Right renal cortex interstitium (tissue), 3 donors: ENCODE measurements around the gene INSM2. TPM values are rescaled to one million over a fixed set of nuclear protein-coding genes. Genes with fewer than 3 reads are reported as not detected.
A peak's percentile ranks its signal among the peaks of the same experiment; 100 is the strongest.

Experiments used
- DNase-seq, 3 donors: peaks; one replicate each; pipeline ENCODE4 v3.0.0-alpha.2; 2013; ENCODE audit warnings: low read depth in 3 of 3, low spot score in 2 of 3
- polyA plus RNA-seq, 3 donors: library from polyadenylated mRNA; unstranded; fragments of 120-200 nt; gene quantifications; one replicate each; pipeline ENCODE4 v1.2.1, GENCODE V29; 2013; ENCODE audit not compliant: insufficient read length in 3 of 3

Gene INSM2
- polyA plus RNA-seq, 3 donors: not detected

- no peak for DNase-seq
Observed at GRCh38 chr14:35543006-35543405, 9.0 kb downstream of the INSM2 start.

DNA sequence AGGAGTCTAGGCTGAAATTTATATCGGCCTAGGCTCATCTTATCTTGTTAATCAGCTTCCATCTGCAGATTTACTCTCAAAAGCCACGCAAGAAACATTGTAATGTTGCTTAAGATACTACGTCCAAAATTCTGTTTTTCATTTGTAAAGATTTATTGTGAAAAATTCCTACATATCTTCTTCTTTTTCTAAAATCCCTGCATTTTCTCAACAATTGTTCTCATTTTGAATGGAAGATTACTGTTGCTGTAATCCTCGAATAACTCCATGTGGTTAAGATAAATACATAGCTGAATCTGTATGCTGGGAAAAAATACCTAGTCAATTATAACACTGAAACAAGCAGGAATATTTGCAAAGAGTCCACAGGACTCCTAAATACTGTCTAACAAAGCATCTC lies 15.6 kb downstream of the INSM2 start:
- no peak for DNase-seq

DNA sequence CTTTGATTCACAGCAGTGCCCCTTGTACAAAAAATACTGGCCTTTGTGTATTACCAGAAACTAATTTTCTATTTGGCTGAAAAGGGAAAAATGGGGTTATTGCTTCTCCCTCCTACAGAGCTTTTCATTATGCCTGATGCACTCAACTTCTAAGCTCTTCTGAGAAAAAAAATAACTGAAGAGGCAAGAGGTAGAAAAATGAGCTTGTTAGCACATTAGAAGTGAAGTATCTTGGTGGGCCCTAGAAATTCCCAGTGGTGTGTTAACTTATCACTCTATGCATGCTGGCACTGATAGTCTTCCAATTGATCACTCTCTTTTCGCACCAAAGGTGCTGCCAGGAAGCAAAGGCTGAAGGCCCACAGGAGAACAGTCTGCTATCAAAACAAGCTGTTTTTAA lies 17.1 kb downstream of the INSM2 start:
- no peak for DNase-seq

DNA sequence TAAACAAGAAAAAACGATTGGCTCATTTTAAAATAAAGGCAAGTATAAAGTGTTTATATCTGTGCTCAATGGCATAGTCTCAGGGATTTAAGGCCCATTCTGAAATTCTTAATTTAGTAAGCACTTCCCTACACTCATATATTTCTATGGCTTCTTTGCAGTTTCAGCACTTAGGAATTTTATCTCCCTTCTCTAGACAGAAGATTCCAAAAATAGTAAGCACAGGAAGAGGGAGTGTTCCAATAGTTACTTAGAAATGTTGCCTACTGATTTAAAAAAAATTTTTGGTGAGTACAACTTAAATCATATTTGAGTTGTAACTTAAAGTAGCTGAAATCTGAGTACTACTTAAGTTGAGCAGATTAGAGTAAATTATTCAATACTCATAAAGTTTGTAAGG lies 19.8 kb downstream of the INSM2 start:
- no peak for DNase-seq

GRCh38 chr14:35556548-35556947 lies 22.6 kb downstream of the INSM2 start:
- DNase-seq: no peak

DNA sequence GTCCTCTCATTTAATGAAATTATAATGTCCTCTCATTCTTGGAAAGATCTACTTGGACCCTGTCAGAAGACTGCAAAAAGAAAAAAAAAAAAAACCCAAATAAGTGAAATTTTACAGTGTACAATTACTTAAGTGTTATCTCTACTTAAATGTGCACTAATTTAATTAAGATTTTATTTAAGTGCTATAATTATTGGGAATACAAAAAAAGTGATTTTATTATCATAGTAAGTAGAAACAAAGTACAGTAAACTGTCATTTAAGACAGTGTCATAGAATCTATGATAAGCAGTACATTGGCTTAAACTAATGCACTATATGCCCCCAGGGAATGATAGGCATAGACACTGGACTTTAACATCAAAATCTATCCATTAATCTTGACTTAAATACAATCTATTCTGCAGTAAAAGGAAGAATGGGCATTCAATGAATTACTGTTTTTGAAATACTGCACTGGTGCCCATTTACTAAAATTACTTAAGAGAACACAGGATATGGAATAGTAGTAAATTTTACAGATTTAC lies 23.3 kb downstream of the INSM2 start:
- DNase-seq: no peak

GRCh38 chr14:35558680-35559079 lies 24.7 kb downstream of the INSM2 start:
- DNase-seq: no peak

DNA sequence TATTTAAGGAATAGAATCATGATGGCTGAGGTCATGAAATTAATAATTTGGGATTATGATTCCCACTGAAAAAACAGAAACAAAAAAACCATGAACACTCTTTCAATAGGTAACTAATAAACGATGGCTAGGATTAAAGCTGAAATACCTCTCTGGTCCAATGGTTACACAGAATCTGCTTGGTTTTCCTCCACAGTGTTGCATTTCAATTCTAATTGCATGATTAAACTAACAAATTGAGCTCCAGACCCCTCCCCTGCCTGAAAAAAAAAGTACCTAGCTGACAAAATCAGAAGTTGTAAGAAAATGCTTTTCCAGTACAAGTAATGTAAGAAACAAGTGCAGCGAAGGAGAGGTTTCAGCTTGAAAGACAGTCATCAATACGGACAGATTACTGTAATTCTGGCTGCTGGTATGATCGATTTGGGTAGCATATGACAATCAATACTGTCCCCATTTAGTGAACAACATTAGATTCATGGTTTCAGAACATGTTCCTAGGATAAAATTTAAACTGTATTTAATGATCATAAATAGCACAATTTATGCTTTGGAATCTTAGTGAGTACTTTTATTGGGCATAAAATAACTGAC lies 32.0 kb downstream of the INSM2 start:
- DNase-seq: peak; percentile 1 to 18 (median 5)

- no peak for DNase-seq
Observed at GRCh38 chr14:35571598-35571997, 37.6 kb downstream of the INSM2 start.

DNA sequence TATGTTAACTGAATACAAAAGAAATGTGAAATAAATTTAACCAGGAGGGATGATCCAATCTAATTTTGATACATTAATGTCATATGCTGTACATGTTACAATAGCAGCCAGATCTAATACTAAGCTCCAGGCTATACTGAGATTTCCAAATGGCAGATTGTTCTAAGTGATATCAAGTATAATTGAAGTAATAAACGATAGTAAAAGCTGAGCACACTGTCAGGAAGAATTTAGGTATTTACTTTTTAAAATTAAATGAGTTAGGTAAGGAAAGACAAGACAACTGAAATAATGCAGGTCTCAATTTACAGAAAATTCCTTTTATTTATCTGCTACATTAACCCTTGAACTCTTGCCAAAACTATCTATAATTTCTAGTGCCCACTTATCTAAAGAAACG lies 39.9 kb downstream of the INSM2 start:
- no peak for DNase-seq

GRCh38 chr14:35576260-35576659 lies 42.3 kb downstream of the INSM2 start:
- DNase-seq: no peak

GRCh38 chr14:35576856-35577255 lies 42.9 kb downstream of the INSM2 start:
- no peak for DNase-seq

GRCh38 chr14:35578135-35578534 lies 44.2 kb downstream of the INSM2 start:
- DNase-seq: no peak

GRCh38 chr14:35578639-35579038 lies 44.7 kb downstream of the INSM2 start:
- no peak for DNase-seq

Other genes starting within 250 kb of the INSM2 start
- 100 to 1,000 TPM; 185 to 199 (median 198) TPM for gene PSMA6, start 241.8 kb upstream of the INSM2 start, polyA plus RNA-seq
- gene NFKBIA, start 129.4 kb upstream of the INSM2 start, polyA plus RNA-seq: 10 to 100 TPM; 59.1 to 64.4 (median 60.6) TPM